GM12874 (cell line): ENCODE results near the gene ANKRD13D.
A peak's percentile ranks its signal among the peaks of the same experiment; 100 is the strongest.

Experiments used
- TF ChIP-seq, protein P1 (sequence below): IDR thresholded peaks from 2 replicates; pipeline ENCODE4 v1.5.1; 2011; ENCODE audit warnings: low read depth, mild to moderate bottlenecking, control low read depth, low read length, moderate library complexity; ENCODE audit not compliant: insufficient read depth

ANKRD13D gene

GRCh38 chr11:67274768-67275605 is 14.1 kb upstream of the ANKRD13D start:
- TF ChIP-seq, protein P1, sequence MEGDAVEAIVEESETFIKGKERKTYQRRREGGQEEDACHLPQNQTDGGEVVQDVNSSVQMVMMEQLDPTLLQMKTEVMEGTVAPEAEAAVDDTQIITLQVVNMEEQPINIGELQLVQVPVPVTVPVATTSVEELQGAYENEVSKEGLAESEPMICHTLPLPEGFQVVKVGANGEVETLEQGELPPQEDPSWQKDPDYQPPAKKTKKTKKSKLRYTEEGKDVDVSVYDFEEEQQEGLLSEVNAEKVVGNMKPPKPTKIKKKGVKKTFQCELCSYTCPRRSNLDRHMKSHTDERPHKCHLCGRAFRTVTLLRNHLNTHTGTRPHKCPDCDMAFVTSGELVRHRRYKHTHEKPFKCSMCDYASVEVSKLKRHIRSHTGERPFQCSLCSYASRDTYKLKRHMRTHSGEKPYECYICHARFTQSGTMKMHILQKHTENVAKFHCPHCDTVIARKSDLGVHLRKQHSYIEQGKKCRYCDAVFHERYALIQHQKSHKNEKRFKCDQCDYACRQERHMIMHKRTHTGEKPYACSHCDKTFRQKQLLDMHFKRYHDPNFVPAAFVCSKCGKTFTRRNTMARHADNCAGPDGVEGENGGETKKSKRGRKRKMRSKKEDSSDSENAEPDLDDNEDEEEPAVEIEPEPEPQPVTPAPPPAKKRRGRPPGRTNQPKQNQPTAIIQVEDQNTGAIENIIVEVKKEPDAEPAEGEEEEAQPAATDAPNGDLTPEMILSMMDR: no peak

GRCh38 chr11:67275606-67276409 is 13.3 kb upstream of the ANKRD13D start:
- TF ChIP-seq, protein P1: 0 out of 2 replicates have a peak, but pooled peaks have one; percentile 17

DNA sequence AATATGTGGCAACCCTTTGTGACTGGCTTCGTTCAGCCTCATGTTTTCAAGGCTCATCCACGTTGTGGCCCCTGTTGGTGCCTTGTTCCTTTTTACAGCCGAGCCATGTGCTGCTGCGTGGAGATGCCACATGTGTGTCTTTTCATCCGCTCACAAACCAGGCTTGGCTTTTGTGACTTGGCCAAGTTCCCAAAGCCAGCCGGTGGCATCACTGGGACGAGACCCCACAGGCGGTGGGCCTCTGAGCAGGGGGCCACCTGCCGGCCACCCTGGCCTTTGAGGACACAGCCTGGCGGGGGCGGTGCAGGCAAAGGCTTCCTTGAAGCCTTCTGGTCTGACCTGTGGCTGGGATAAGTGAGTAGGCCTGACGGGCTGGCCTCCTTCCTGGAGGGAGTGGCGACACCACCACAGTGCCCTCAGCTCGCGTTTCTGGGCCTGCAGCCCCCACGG is 12.3 kb upstream of the ANKRD13D start:
- TF ChIP-seq, protein P1: peak; percentile 35; the same call in 1 of the 2 replicates

- TF ChIP-seq, protein P1: no peak
These were observed 11.7 kb upstream of the ANKRD13D start for GRCh38 chr11:67277231-67277961.

DNA sequence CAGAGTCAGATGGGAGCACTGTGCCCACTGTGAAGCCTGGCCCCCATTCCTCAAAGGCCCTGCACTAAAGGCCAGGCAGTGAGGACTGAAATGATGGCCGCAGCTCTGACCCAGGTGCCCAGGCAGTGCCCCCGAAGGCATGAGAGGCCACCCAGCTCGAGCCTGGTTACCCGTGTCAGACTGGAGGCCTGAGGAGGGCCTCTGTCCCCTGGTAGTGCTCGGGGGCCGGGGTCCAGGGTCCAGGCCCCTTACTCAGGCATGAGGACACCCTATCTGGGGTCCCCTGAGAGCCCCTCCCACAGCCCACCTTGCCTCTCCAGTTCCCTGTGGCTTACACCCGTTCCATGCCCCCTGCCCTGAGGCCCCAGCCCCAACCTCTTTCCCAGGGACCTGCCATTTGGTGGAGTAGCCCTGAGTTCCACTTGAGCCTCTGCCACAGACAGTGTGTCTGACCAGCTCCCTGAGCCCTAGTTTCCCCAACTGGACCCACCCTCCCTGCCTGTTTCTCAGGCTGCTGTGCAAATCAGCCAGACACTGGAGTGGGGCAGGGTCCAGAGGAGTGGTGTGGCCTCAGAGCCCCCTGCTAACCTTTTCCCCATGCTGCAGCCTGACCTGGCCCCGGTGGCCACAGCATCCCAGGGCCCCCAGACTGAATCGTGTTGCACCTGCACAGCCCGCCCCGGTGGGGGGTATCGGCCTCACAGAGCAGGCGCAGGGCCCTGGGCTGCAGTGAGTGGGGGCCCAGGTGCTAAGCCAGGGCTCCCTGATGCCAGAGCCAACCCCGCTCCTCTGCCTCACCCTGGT is 10.8 kb upstream of the ANKRD13D start:
- TF ChIP-seq, protein P1: no peak

- TF ChIP-seq, protein P1: no peak
These were observed 10.0 kb upstream of the ANKRD13D start for GRCh38 chr11:67278939-67279588.
